ENCODE results near the gene IQCB1. TPM values are rescaled to one million over a fixed set of nuclear protein-coding genes. Genes with fewer than 3 reads are reported as not detected.

IQCB1 gene
- total and polyA plus RNA-seq, 4 donors = 2.8 to 14.0 (median 9.4) TPM

DNA sequence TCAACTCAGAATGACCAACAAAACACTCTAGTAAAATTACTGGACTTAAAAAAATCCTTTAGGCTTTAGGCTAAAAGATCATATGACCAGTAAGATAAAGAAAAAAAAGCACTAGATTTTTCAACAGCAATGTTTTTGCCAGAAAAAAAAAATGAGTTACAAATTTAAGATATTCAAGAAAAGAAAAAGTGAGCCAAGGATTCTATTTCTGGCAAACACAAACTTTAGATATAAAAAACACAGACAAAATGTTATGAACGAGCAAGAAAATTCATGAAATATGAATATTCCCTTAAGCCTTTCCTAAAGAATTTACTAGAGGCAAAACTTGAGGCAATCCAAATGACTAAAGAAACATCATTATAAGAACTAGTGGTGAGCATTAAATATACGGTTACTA, 94.0 kb downstream of the IQCB1 start:
- peaks cover 0 to 6% (median 1%) of the 10 kb centered on the region in 4 donors for H3K4me1 ChIP-seq (ENCODE audit: control insufficient read depth in 4 of 4, insufficient read depth in 4 of 4, low read length in 3 of 4)
- DNase-seq (ENCODE audit: low spot score) = no peak
- 87% methylated on average over 2 of the region's 2 CpGs for WGBS

GRCh38 chr3:121739902-121740301, 95.0 kb downstream of the IQCB1 start:
- Histone ChIP-seq H3K9ac (ENCODE audit: low read depth in 1 of 2, low read length in 2 of 2) (no peak overlapping the region), H3K4me3 (ENCODE audit: low read depth in 1 of 3, low read length in 3 of 3) (no peak overlapping the region), H3K27me3 (ENCODE audit: control insufficient read depth in 4 of 4, insufficient read depth in 4 of 4, low read length in 3 of 4) (no peaks in the 10 kb centered on the region), H3K27ac (ENCODE audit: low read depth in 1 of 2, low read length in 2 of 2) (no peak overlapping the region), H3K4me1 (ENCODE audit: control insufficient read depth in 4 of 4, insufficient read depth in 4 of 4, low read length in 3 of 4) (peaks cover 0 to 5% (median 0%) of the 10 kb centered on the region in 4 donors), H3K36me3 (ENCODE audit: control insufficient read depth in 4 of 4, insufficient read depth in 3 of 4, low read depth in 1 of 4, low read length in 3 of 4) (peaks cover 0 to 3% (median 0%) of the 10 kb centered on the region in 4 donors), H3K9me3 (ENCODE audit: control insufficient read depth in 4 of 4, low read length in 3 of 4) (no peaks in the 10 kb centered on the region)
- TF ChIP-seq NR2F2 (IDR thresholded peaks at IDR 0.05) (no peak), FOXA2 (IDR thresholded peaks at IDR 0.05) (no peak), SP1 (IDR thresholded peaks at IDR 0.05) (no peak), FOXA1 (IDR thresholded peaks at IDR 0.05) (no peak), RXRA (IDR thresholded peaks at IDR 0.05) (no peak), HNF4A (conservative IDR thresholded peaks at IDR 0.05) (no peak), ZBTB33 (IDR thresholded peaks at IDR 0.05) (no peak), TAF1 (conservative IDR thresholded peaks at IDR 0.05) (no peak), JUND (IDR thresholded peaks at IDR 0.05) (no peak), HNF4G (IDR thresholded peaks at IDR 0.05) (no peak), YY1 (IDR thresholded peaks at IDR 0.05) (no peak)
- TF ChIP-seq, protein P1, sequence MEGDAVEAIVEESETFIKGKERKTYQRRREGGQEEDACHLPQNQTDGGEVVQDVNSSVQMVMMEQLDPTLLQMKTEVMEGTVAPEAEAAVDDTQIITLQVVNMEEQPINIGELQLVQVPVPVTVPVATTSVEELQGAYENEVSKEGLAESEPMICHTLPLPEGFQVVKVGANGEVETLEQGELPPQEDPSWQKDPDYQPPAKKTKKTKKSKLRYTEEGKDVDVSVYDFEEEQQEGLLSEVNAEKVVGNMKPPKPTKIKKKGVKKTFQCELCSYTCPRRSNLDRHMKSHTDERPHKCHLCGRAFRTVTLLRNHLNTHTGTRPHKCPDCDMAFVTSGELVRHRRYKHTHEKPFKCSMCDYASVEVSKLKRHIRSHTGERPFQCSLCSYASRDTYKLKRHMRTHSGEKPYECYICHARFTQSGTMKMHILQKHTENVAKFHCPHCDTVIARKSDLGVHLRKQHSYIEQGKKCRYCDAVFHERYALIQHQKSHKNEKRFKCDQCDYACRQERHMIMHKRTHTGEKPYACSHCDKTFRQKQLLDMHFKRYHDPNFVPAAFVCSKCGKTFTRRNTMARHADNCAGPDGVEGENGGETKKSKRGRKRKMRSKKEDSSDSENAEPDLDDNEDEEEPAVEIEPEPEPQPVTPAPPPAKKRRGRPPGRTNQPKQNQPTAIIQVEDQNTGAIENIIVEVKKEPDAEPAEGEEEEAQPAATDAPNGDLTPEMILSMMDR (IDR thresholded peaks at IDR 0.05; ENCODE audit: low read depth, low read length, missing input control) = no peak
- TF ChIP-seq, protein P2, sequence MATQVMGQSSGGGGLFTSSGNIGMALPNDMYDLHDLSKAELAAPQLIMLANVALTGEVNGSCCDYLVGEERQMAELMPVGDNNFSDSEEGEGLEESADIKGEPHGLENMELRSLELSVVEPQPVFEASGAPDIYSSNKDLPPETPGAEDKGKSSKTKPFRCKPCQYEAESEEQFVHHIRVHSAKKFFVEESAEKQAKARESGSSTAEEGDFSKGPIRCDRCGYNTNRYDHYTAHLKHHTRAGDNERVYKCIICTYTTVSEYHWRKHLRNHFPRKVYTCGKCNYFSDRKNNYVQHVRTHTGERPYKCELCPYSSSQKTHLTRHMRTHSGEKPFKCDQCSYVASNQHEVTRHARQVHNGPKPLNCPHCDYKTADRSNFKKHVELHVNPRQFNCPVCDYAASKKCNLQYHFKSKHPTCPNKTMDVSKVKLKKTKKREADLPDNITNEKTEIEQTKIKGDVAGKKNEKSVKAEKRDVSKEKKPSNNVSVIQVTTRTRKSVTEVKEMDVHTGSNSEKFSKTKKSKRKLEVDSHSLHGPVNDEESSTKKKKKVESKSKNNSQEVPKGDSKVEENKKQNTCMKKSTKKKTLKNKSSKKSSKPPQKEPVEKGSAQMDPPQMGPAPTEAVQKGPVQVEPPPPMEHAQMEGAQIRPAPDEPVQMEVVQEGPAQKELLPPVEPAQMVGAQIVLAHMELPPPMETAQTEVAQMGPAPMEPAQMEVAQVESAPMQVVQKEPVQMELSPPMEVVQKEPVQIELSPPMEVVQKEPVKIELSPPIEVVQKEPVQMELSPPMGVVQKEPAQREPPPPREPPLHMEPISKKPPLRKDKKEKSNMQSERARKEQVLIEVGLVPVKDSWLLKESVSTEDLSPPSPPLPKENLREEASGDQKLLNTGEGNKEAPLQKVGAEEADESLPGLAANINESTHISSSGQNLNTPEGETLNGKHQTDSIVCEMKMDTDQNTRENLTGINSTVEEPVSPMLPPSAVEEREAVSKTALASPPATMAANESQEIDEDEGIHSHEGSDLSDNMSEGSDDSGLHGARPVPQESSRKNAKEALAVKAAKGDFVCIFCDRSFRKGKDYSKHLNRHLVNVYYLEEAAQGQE (IDR thresholded peaks at IDR 0.05) = no peak
- DNase-seq (ENCODE audit: low spot score) = no peak

More for the DNA sequence above, 94.0 kb downstream of the IQCB1 start:
- Histone ChIP-seq H3K27ac (ENCODE audit: low read depth in 1 of 2, low read length in 2 of 2) (no peak overlapping the region), H3K36me3 (ENCODE audit: control insufficient read depth in 4 of 4, insufficient read depth in 3 of 4, low read depth in 1 of 4, low read length in 3 of 4) (peaks cover 0 to 3% (median 0%) of the 10 kb centered on the region in 4 donors), H3K4me3 (ENCODE audit: low read depth in 1 of 3, low read length in 3 of 3) (no peak overlapping the region), H3K9me3 (ENCODE audit: control insufficient read depth in 4 of 4, low read length in 3 of 4) (no peaks in the 10 kb centered on the region), H3K27me3 (ENCODE audit: control insufficient read depth in 4 of 4, insufficient read depth in 4 of 4, low read length in 3 of 4) (no peaks in the 10 kb centered on the region), H3K9ac (ENCODE audit: low read depth in 1 of 2, low read length in 2 of 2) (no peak overlapping the region)
- TF ChIP-seq FOXA1 (IDR thresholded peaks at IDR 0.05) = no peak
- no peak for TF ChIP-seq NR2F2 (IDR thresholded peaks at IDR 0.05)
- TF ChIP-seq GABPA (IDR thresholded peaks at IDR 0.05 in 1 of 2, conservative IDR thresholded peaks at IDR 0.05 in 1 of 2) = no peak
